Measurements from ENCODE around the gene WNT8B. TPM values are rescaled to one million over a fixed set of nuclear protein-coding genes. Genes with fewer than 3 reads are reported as not detected.

WNT8B gene, protein sequence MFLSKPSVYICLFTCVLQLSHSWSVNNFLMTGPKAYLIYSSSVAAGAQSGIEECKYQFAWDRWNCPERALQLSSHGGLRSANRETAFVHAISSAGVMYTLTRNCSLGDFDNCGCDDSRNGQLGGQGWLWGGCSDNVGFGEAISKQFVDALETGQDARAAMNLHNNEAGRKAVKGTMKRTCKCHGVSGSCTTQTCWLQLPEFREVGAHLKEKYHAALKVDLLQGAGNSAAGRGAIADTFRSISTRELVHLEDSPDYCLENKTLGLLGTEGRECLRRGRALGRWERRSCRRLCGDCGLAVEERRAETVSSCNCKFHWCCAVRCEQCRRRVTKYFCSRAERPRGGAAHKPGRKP
- not detected for total RNA-seq

DNA sequence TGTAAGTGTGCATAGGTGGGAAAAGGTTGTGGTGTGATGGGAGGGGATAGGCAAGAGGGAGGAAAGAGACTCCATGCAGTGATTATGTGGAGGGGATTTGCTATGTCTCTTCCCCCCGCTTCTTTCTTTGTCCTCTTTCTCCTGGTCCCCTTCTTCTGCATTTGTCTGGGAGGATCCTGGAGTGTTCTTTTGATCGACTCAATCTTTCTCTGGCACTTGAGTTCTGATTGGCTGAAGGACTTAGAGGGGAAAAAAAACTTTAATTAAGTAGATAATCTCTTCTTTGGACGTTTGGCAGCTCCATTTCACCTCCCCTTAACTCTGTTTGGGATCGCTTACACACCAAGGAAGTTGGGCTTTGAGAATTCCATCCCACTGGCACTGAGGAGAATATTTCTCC lies at the start of gene WNT8B:
WNT8B (plus strand) TSS at position 301 of the 400 bp plus-strand sequence. CDS start 160 bp downstream, outside the sequence.

DNA sequence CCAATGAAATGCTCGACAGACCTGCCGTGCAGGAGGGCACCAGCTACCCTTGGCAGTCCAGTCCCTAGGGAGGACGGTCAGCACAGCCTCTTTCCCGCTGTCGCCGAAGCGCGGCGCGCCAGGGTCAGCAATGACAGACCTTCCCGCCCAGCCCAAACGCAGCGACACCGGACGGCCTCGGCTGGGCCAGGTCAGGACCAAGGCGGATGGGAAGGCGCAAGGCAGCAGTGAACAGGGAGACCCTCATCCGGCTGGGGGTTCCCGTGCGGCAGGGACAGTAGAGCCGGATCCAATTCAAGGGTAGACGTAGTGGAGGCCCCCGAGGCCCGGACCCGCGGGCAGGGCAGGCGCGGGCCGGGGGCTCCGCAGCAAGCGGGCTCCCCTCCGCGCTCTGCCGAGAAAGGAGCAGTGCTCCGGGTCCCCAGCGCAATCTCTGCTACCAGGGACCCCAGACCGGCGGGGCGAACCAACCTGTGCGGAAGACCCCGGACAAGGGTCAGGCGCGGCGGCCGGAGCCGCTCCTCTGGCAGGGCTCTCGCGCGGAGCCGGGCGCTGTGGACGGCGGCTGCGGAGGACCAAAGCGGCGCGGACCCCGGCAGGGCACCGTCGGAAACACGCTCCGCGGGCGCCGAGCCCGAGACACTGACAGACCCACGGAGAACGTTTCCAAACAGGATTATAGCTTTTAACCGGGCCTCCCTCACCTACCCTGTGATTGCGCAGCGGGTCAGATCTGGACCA lies 56.7 kb downstream of the WNT8B start, which contains the start of gene SEC31B:
SEC31B (minus strand) TSS at position 551 of the 741 bp plus-strand sequence. CDS start 2,909 bp downstream, outside the sequence.

DNA sequence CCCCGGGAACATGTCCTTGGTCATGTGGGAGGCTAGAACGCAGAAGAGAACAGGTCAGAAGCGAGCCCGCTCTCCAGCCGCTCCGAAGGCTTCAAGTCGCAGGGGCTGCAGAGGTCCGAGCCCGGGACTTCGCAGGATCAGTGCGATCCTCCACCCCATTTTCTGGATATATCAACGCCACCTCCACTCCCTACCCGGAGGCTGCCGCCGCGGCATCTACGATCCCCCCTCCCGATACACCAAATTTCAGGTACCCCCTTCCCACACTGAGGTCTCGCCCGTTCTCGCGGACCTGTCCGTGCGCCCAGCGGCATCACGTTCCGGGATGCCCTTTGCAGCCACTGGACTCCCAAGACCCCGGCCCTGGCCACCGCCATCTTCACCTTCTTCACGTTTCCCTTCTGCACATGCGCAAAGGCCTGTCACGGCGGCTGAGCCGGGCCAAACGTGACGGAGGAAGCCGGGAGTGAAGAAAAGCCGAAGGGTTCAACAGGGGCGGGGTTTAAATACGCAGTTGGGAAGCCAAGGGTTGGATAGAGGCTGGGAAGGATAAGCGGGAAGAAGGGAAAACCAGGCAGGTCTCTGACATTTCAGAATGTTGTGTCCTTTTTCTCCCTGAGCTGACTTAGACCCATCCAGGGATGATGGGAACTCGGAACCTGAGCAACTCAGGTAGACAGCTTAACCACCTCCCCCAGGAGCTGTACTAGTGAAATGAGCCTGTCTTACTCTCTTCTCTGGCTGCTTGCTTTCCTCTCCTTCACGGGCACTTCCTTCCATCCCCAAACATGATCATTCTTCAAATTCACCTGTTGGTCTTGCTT lies 66.9 kb downstream of the WNT8B start, which contains the start of gene NDUFB8:
NDUFB8 (minus strand) TSS at position 397 of the 824 bp plus-strand sequence; CDS start at position 377, 20 bp downstream.

Other genes with a start within 250 kb of the WNT8B start
- gene CHUK, start 233.4 kb upstream of the WNT8B start, total RNA-seq: 10 to 100 TPM; 28.9 to 38.0 TPM
- gene CWF19L1, start 195.4 kb upstream of the WNT8B start, total RNA-seq: 10 to 100 TPM; 26.2 to 49.3 TPM
- 10 to 100 TPM; 57.5 to 70.9 TPM for gene BLOC1S2, start 176.3 kb upstream of the WNT8B start, total RNA-seq
- not detected for gene PKD2L1, start 132.8 kb upstream of the WNT8B start, total RNA-seq
- 100 to 1,000 TPM; 881 to 898 TPM for gene SCD, start 115.8 kb upstream of the WNT8B start, total RNA-seq
- 1 to 10 TPM; 3.0 to 4.8 TPM for gene SEC31B, start 56.9 kb downstream of the WNT8B start, total RNA-seq
- gene NDUFB8, start 66.9 kb downstream of the WNT8B start, total RNA-seq: 100 to 1,000 TPM; 131 to 151 TPM
- gene HIF1AN, start 72.9 kb downstream of the WNT8B start, total RNA-seq: 1 to 10 TPM; 7.9 to 9.3 TPM

Data from melanocyte of skin (primary cell).